ENCODE data around the gene FAHD2B. TPM values are rescaled to one million over a fixed set of nuclear protein-coding genes. Genes with fewer than 3 reads are reported as not detected.
A peak's percentile ranks its signal among the peaks of the same experiment; 100 is the strongest.

Gene FAHD2B
- total and polyA plus RNA-seq, 2 of the 13 experiments (the other 11 are each of a cell fraction or from before 2014, with no cell fraction given), result 6.4 to 6.7 TPM

DNA sequence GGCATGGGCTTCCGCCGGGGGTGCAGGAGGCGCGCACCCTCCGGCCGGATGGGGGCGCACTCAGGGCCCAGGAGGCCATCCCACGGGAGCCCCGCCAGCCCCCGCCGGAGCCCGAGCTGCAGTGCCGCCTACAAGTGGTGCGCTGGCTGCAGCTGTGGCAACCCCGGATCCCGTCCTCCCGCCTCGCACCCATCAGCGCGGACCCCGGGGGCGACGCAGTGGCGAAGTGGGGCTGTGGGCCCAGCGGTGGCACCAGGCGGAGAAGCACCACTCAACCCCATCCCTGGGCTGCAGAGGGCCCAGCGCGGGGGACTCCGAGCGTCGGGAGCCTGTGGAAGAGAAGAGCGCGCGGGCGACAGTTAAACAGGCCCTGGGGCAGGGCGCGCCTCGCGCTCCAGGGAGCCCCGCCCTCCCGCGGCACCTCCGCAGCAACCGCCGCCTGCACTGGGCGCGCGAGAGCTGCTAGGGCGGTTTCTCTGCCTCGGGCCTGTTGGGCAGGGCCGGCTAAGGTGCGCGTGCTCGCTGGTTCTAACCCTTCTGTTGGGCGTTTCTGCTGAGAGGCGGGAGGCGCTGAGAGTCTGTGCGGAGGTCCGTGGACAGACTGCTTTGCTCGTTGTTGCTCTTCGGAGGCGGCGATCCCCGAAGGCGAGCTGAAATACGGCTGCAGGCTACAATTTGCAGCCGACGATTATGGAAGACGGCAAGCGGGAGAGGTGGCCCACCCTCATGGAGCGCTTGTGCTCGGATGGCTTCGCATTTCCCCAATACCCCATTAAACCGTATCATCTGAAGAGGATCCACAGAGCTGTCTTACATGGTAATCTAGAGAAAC is 18.6 kb upstream of the FAHD2B start, which contains the start of gene ANKRD36 (continued):
- TF ChIP-seq, protein P1, sequence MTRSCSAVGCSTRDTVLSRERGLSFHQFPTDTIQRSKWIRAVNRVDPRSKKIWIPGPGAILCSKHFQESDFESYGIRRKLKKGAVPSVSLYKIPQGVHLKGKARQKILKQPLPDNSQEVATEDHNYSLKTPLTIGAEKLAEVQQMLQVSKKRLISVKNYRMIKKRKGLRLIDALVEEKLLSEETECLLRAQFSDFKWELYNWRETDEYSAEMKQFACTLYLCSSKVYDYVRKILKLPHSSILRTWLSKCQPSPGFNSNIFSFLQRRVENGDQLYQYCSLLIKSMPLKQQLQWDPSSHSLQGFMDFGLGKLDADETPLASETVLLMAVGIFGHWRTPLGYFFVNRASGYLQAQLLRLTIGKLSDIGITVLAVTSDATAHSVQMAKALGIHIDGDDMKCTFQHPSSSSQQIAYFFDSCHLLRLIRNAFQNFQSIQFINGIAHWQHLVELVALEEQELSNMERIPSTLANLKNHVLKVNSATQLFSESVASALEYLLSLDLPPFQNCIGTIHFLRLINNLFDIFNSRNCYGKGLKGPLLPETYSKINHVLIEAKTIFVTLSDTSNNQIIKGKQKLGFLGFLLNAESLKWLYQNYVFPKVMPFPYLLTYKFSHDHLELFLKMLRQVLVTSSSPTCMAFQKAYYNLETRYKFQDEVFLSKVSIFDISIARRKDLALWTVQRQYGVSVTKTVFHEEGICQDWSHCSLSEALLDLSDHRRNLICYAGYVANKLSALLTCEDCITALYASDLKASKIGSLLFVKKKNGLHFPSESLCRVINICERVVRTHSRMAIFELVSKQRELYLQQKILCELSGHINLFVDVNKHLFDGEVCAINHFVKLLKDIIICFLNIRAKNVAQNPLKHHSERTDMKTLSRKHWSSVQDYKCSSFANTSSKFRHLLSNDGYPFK (CRISPR knock-in tag; IDR thresholded peaks at IDR 0.05; ENCODE audit: borderline replicate concordance), result peak; percentile 93; the same call in 1 of the 2 replicates
- TF ChIP-seq ZNF124 (CRISPR knock-in tag; IDR thresholded peaks at IDR 0.05) (peak; percentile 35; the same call in 1 of the 2 replicates), ZNF616 (CRISPR knock-in tag; IDR thresholded peaks at IDR 0.05; ENCODE audit: low read depth) (0 out of 2 replicates have a peak, but pooled peaks have one; percentile 37), SATB2 (CRISPR knock-in tag; IDR thresholded peaks at IDR 0.05) (0 out of 2 replicates have a peak, but pooled peaks have one; percentile 83), TMF1 (CRISPR knock-in tag; IDR thresholded peaks at IDR 0.05; ENCODE audit: low read depth) (peak; percentile 76), GZF1 (CRISPR knock-in tag; IDR thresholded peaks at IDR 0.05) (peak; percentile 51), ZFP36L1 (CRISPR knock-in tag; IDR thresholded peaks at IDR 0.05) (peak; percentile 67; the same call in 1 of the 2 replicates), SALL2 (CRISPR knock-in tag; IDR thresholded peaks at IDR 0.05) (peak; percentile 82), ZNF713 (CRISPR knock-in tag; IDR thresholded peaks at IDR 0.05) (peak; percentile 69; the same call in 1 of the 2 replicates)
- TF ChIP-seq, protein P2, sequence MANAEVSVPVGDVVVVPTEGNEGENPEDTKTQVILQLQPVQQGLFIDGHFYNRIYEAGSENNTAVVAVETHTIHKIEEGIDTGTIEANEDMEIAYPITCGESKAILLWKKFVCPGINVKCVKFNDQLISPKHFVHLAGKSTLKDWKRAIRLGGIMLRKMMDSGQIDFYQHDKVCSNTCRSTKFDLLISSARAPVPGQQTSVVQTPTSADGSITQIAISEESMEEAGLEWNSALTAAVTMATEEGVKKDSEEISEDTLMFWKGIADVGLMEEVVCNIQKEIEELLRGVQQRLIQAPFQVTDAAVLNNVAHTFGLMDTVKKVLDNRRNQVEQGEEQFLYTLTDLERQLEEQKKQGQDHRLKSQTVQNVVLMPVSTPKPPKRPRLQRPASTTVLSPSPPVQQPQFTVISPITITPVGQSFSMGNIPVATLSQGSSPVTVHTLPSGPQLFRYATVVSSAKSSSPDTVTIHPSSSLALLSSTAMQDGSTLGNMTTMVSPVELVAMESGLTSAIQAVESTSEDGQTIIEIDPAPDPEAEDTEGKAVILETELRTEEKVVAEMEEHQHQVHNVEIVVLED (CRISPR knock-in tag; IDR thresholded peaks at IDR 0.05; ENCODE audit: borderline replicate concordance), result peak; percentile 64; the same call in 1 of the 2 replicates
- TF ChIP-seq, protein P3, sequence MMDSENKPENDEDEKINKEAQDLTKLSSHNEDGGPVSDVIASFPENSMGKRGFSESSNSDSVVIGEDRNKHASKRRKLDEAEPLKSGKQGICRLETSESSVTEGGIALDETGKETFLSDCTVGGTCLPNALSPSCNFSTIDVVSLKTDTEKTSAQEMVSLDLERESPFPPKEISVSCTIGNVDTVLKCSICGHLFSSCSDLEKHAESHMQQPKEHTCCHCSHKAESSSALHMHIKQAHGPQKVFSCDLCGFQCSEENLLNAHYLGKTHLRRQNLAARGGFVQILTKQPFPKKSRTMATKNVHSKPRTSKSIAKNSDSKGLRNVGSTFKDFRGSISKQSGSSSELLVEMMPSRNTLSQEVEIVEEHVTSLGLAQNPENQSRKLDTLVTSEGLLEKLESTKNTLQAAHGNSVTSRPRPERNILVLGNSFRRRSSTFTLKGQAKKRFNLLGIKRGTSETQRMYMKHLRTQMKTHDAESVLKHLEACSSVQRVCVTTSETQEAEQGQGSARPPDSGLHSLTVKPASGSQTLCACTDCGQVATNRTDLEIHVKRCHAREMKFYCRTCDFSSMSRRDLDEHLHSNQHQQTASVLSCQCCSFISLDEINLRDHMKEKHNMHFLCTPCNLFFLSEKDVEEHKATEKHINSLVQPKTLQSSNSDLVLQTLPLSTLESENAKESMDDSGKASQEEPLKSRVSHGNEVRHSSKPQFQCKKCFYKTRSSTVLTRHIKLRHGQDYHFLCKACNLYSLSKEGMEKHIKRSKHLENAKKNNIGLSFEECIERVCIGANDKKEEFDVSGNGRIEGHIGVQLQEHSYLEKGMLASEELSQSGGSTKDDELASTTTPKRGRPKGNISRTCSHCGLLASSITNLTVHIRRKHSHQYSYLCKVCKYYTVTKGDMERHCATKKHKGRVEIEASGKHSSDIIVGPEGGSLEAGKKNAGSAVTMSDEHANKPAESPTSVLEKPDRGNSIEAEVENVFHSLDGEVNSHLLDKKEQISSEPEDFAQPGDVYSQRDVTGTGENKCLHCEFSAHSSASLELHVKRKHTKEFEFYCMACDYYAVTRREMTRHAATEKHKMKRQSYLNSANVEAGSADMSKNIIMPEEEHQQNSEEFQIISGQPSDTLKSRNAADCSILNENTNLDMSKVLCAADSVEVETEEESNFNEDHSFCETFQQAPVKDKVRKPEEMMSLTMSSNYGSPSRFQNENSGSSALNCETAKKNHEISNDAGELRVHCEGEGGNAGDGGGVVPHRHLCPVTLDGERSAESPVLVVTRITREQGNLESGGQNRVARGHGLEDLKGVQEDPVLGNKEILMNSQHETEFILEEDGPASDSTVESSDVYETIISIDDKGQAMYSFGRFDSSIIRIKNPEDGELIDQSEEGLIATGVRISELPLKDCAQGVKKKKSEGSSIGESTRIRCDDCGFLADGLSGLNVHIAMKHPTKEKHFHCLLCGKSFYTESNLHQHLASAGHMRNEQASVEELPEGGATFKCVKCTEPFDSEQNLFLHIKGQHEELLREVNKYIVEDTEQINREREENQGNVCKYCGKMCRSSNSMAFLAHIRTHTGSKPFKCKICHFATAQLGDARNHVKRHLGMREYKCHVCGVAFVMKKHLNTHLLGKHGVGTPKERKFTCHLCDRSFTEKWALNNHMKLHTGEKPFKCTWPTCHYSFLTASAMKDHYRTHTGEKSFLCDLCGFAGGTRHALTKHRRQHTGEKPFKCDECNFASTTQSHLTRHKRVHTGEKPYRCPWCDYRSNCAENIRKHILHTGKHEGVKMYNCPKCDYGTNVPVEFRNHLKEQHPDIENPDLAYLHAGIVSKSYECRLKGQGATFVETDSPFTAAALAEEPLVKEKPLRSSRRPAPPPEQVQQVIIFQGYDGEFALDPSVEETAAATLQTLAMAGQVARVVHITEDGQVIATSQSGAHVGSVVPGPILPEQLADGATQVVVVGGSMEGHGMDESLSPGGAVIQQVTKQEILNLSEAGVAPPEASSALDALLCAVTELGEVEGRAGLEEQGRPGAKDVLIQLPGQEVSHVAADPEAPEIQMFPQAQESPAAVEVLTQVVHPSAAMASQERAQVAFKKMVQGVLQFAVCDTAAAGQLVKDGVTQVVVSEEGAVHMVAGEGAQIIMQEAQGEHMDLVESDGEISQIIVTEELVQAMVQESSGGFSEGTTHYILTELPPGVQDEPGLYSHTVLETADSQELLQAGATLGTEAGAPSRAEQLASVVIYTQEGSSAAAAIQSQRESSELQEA (CRISPR knock-in tag; IDR thresholded peaks at IDR 0.05; ENCODE audit: not compliant biosample characterization), result peak; percentile 91
- TF ChIP-seq, protein P4, sequence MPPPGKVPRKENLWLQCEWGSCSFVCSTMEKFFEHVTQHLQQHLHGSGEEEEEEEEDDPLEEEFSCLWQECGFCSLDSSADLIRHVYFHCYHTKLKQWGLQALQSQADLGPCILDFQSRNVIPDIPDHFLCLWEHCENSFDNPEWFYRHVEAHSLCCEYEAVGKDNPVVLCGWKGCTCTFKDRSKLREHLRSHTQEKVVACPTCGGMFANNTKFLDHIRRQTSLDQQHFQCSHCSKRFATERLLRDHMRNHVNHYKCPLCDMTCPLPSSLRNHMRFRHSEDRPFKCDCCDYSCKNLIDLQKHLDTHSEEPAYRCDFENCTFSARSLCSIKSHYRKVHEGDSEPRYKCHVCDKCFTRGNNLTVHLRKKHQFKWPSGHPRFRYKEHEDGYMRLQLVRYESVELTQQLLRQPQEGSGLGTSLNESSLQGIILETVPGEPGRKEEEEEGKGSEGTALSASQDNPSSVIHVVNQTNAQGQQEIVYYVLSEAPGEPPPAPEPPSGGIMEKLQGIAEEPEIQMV (CRISPR knock-in tag; IDR thresholded peaks at IDR 0.05; ENCODE audit: low read depth), result peak; percentile 64; the same call in 1 of the 2 replicates

Data from HepG2 (cell line).